ENCODE results near the gene RGPD3.
"Not testable (repeated sequence)": the region's sequence is repeated elsewhere in the genome, so short reads cannot be mapped to it uniquely, and the experiment has no call there.

Gene RGPD3

DNA sequence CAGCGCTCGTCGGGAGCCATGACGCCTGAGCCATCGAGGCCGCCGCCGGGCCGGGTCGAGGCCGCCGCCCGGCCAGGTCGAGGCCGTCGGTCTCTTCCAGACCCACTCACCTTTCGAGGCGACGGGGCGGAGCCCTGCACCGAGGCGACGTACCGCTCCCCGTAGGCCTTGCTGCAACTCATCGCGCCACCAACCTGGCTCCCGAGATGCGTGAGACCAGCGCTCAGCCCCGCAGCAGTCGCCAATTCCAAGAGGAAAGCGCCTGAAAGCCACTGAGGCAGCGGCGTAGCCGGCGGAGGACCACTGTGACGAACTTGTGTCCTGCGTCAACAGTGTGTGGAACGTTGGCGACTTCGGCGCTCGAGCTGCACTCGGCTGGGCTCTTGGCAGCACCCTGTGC, at the start of gene RGPD3:
TSS of gene RGPD3 (minus strand) at position 307 of the 400 bp plus-strand sequence. CDS start at position 182, 125 bp downstream.
- POLR2A ChIA-PET; H3K4me3 ChIP-seq (ENCODE audit: low read depth, low read length); H3K27ac ChIP-seq (ENCODE audit: extremely low read depth, low read depth, low read length); H3K9me3 ChIP-seq (ENCODE audit: control insufficient read depth, insufficient read depth, low read depth, low read length); CTCF ChIA-PET; H3K36me3 ChIP-seq (ENCODE audit: control insufficient read depth in 2 of 2, insufficient read depth in 1 of 2, low read length in 2 of 2); H3K4me1 ChIP-seq (ENCODE audit: control insufficient read depth, insufficient read depth, low read length): not testable (repeated sequence)

GRCh38 chr2:106517329-106517728, 49.1 kb upstream of the RGPD3 start:
- CTCF ChIA-PET: no interaction called here
- no peaks in the 10 kb centered on the region for H3K36me3 ChIP-seq (ENCODE audit: control insufficient read depth in 2 of 2, insufficient read depth in 1 of 2, low read length in 2 of 2)
- H3K4me1 ChIP-seq (ENCODE audit: control insufficient read depth, insufficient read depth, low read length): no peaks in the 10 kb centered on the region
- H3K9me3 ChIP-seq (ENCODE audit: control insufficient read depth, insufficient read depth, low read depth, low read length): no peaks in the 10 kb centered on the region
- TF ChIP-seq, protein P1, sequence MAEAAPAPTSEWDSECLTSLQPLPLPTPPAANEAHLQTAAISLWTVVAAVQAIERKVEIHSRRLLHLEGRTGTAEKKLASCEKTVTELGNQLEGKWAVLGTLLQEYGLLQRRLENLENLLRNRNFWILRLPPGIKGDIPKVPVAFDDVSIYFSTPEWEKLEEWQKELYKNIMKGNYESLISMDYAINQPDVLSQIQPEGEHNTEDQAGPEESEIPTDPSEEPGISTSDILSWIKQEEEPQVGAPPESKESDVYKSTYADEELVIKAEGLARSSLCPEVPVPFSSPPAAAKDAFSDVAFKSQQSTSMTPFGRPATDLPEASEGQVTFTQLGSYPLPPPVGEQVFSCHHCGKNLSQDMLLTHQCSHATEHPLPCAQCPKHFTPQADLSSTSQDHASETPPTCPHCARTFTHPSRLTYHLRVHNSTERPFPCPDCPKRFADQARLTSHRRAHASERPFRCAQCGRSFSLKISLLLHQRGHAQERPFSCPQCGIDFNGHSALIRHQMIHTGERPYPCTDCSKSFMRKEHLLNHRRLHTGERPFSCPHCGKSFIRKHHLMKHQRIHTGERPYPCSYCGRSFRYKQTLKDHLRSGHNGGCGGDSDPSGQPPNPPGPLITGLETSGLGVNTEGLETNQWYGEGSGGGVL (tag by site-specific recombination; IDR thresholded peaks at IDR 0.05): no peak
- TF ChIP-seq ZBTB48 (tag by site-specific recombination; IDR thresholded peaks at IDR 0.05) (no peak), ZNF24 (tag by site-specific recombination; IDR thresholded peaks at IDR 0.05) (no peak), ZNF10 (tag by site-specific recombination; IDR thresholded peaks at IDR 0.05) (no peak), ZNF174 (tag by site-specific recombination; IDR thresholded peaks at IDR 0.05) (no peak), GFI1B (tag by site-specific recombination; IDR thresholded peaks at IDR 0.05) (no peak), ZNF133 (tag by site-specific recombination; IDR thresholded peaks at IDR 0.05) (no peak), ZNF324 (tag by site-specific recombination; IDR thresholded peaks at IDR 0.05) (no peak), ZNF416 (tag by site-specific recombination; IDR thresholded peaks at IDR 0.05) (no peak), ZNF610 (tag by site-specific recombination; IDR thresholded peaks at IDR 0.05; ENCODE audit: borderline replicate concordance) (no peak), ZNF571 (tag by site-specific recombination; IDR thresholded peaks at IDR 0.05) (no peak)
- POLR2A ChIA-PET: no interaction called here
- no peak overlapping the region for H3K4me3 ChIP-seq (ENCODE audit: low read depth, low read length)
- no peak overlapping the region for H3K27ac ChIP-seq (ENCODE audit: extremely low read depth, low read depth, low read length)

GRCh38 chr2:106516864-106517263, 48.7 kb upstream of the RGPD3 start:
- Histone ChIP-seq H3K4me1 (ENCODE audit: control insufficient read depth, insufficient read depth, low read length) (no peaks in the 10 kb centered on the region), H3K9me3 (ENCODE audit: control insufficient read depth, insufficient read depth, low read depth, low read length) (no peaks in the 10 kb centered on the region), H3K27ac (ENCODE audit: extremely low read depth, low read depth, low read length) (no peak overlapping the region), H3K36me3 (ENCODE audit: control insufficient read depth in 2 of 2, insufficient read depth in 1 of 2, low read length in 2 of 2) (no peaks in the 10 kb centered on the region), H3K4me3 (ENCODE audit: low read depth, low read length) (no peak overlapping the region)
- POLR2A ChIA-PET: no interaction called here
- CTCF ChIA-PET: no interaction called here
- TF ChIP-seq ZNF140 (tag by site-specific recombination; IDR thresholded peaks at IDR 0.05) (no peak), MEIS1 (CRISPR knock-in tag; IDR thresholded peaks at IDR 0.05; ENCODE audit: borderline replicate concordance) (no peak), ZNF707 (tag by site-specific recombination; IDR thresholded peaks at IDR 0.05) (no peak), ZNF157 (tag by site-specific recombination; IDR thresholded peaks at IDR 0.05) (no peak), PRDM10 (tag by site-specific recombination; IDR thresholded peaks at IDR 0.05) (no peak), ZNF211 (tag by site-specific recombination; IDR thresholded peaks at IDR 0.05; ENCODE audit: low read depth) (no peak), ZNF184 (tag by site-specific recombination; IDR thresholded peaks at IDR 0.05) (no peak), REPIN1 (tag by site-specific recombination; IDR thresholded peaks at IDR 0.05; ENCODE audit: low read depth) (no peak), SCRT1 (tag by site-specific recombination; IDR thresholded peaks at IDR 0.05; ENCODE audit: borderline replicate concordance) (no peak), HOXA7 (CRISPR knock-in tag; IDR thresholded peaks at IDR 0.05; ENCODE audit: borderline replicate concordance) (no peak), MZF1 (tag by site-specific recombination; IDR thresholded peaks at IDR 0.05; ENCODE audit: borderline replicate concordance) (no peak), KLF16 (tag by site-specific recombination; IDR thresholded peaks at IDR 0.05) (no peak), ZNF785 (tag by site-specific recombination; IDR thresholded peaks at IDR 0.05) (no peak)
- TF ChIP-seq, protein P2, sequence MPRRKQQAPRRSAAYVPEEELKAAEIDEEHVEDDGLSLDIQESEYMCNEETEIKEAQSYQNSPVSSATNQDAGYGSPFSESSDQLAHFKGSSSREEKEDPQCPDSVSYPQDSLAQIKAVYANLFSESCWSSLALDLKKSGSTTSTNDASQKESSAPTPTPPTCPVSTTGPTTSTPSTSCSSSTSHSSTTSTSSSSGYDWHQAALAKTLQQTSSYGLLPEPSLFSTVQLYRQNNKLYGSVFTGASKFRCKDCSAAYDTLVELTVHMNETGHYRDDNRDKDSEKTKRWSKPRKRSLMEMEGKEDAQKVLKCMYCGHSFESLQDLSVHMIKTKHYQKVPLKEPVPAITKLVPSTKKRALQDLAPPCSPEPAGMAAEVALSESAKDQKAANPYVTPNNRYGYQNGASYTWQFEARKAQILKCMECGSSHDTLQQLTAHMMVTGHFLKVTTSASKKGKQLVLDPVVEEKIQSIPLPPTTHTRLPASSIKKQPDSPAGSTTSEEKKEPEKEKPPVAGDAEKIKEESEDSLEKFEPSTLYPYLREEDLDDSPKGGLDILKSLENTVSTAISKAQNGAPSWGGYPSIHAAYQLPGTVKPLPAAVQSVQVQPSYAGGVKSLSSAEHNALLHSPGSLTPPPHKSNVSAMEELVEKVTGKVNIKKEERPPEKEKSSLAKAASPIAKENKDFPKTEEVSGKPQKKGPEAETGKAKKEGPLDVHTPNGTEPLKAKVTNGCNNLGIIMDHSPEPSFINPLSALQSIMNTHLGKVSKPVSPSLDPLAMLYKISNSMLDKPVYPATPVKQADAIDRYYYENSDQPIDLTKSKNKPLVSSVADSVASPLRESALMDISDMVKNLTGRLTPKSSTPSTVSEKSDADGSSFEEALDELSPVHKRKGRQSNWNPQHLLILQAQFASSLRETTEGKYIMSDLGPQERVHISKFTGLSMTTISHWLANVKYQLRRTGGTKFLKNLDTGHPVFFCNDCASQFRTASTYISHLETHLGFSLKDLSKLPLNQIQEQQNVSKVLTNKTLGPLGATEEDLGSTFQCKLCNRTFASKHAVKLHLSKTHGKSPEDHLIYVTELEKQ (tag by site-specific recombination; IDR thresholded peaks at IDR 0.05; ENCODE audit: borderline replicate concordance): no peak

Measured in HEK293 (cell line).